HL-60 (cell line): ENCODE measurements around the gene SSH2.

Source experiments
- DNase-seq, 2 experiments: peaks; one replicate each; pipeline ENCODE4 v3.0.0-alpha.2; 2010 to 2020; ENCODE audit warnings: low read depth in 1 of 2, low spot score in 1 of 2
- H3K27ac ChIP-seq: fragments of 250-450 bp; sonication (Bioruptor Pico); replicated peaks from 2 replicates; pipeline ENCODE4 v1.5.1; 2020; ENCODE audit warnings: mild to moderate bottlenecking, moderate library complexity
- H3K27me3 ChIP-seq: fragments of 250-450 bp; sonication (Bioruptor Pico); 2 replicates; pipeline ENCODE4 v1.5.1; 2021; ENCODE audit warnings: mild to moderate bottlenecking, moderate library complexity; ENCODE audit not compliant: insufficient read depth, poor library complexity, severe bottlenecking
- H3K4me3 ChIP-seq: replicated peaks from 2 replicates; pipeline ENCODE4 v1.5.1; 2011; ENCODE audit warnings: mild to moderate bottlenecking, control low read depth, low read length; ENCODE audit not compliant: insufficient read depth
- GABPA ChIP-seq: IDR thresholded peaks from 2 replicates; pipeline ENCODE4 v1.6.1; 2012; ENCODE audit warnings: low read depth
- POLR2AphosphoS5 ChIP-seq: IDR thresholded peaks from 2 replicates; pipeline ENCODE4 v1.6.1; 2012; ENCODE audit warnings: low read depth
- SPI1 ChIP-seq: IDR thresholded peaks from 2 replicates; pipeline ENCODE4 v1.6.1; 2012; ENCODE audit warnings: low read depth, mild to moderate bottlenecking, borderline replicate concordance
- TF ChIP-seq, protein P1 (sequence below): IDR thresholded peaks from 2 replicates; pipeline ENCODE4 v1.6.1; 2012; ENCODE audit warnings: low read depth; ENCODE audit not compliant: insufficient replicate concordance
- TF ChIP-seq, protein P2 (sequence below): IDR thresholded peaks from one replicate; pipeline ENCODE4 v1.5.1; 2011; ENCODE audit warnings: low read length, control low read depth, inconsistent platforms; ENCODE audit not compliant: insufficient read depth

SSH2 gene

DNA sequence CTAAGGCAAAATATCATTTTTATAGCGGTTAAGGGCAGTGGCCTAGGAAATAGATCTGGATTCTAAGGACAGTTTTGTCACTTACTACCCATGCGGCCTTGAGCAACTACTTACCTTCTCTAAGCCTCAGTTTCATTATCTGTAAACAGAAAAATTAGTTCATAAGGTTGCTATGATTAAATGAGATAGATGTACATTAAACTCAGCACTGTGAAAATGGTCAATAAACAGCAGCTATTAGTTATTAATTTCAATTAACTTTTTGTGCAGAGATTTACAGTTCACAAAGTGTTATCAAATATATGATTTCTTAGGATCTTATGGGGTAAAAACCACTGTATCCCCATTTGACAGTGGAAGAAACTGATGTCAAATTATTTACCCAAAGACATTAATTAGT is 171.8 kb downstream of the SSH2 start:
- no peak overlapping the region; the same call in 1 of the 2 replicates for H3K27ac ChIP-seq
- H3K4me3 ChIP-seq = no peak overlapping the region
- DNase-seq = no peak

DNA sequence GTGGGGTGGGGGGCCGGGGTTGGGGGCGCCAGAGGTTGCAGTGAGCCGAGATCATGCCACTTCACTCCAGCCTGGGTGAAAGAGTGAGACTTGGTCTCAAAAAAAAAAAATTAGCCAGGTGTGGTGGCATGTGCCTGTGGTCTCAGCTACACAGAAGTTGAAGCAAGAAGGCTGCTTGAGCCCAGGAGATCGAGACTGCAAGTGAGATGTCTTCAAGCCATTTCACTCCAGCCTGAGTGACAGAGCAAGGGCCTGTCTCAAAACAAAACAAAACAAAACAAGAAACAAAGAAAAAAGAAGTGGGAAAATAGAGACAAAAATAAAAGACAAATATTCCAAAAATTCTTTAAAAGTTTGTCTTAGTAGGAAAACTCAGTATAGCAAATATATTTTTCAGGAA is 172.2 kb downstream of the SSH2 start:
- Histone ChIP-seq H3K27ac (no peak overlapping the region; the same call in 1 of the 2 replicates), H3K27me3 (no peaks in the 10 kb centered on the region), H3K4me3 (no peak overlapping the region)
- TF ChIP-seq, protein P1, sequence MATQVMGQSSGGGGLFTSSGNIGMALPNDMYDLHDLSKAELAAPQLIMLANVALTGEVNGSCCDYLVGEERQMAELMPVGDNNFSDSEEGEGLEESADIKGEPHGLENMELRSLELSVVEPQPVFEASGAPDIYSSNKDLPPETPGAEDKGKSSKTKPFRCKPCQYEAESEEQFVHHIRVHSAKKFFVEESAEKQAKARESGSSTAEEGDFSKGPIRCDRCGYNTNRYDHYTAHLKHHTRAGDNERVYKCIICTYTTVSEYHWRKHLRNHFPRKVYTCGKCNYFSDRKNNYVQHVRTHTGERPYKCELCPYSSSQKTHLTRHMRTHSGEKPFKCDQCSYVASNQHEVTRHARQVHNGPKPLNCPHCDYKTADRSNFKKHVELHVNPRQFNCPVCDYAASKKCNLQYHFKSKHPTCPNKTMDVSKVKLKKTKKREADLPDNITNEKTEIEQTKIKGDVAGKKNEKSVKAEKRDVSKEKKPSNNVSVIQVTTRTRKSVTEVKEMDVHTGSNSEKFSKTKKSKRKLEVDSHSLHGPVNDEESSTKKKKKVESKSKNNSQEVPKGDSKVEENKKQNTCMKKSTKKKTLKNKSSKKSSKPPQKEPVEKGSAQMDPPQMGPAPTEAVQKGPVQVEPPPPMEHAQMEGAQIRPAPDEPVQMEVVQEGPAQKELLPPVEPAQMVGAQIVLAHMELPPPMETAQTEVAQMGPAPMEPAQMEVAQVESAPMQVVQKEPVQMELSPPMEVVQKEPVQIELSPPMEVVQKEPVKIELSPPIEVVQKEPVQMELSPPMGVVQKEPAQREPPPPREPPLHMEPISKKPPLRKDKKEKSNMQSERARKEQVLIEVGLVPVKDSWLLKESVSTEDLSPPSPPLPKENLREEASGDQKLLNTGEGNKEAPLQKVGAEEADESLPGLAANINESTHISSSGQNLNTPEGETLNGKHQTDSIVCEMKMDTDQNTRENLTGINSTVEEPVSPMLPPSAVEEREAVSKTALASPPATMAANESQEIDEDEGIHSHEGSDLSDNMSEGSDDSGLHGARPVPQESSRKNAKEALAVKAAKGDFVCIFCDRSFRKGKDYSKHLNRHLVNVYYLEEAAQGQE = no peak
- no peak for TF ChIP-seq POLR2AphosphoS5
- no peak for TF ChIP-seq SPI1
- TF ChIP-seq, protein P2, sequence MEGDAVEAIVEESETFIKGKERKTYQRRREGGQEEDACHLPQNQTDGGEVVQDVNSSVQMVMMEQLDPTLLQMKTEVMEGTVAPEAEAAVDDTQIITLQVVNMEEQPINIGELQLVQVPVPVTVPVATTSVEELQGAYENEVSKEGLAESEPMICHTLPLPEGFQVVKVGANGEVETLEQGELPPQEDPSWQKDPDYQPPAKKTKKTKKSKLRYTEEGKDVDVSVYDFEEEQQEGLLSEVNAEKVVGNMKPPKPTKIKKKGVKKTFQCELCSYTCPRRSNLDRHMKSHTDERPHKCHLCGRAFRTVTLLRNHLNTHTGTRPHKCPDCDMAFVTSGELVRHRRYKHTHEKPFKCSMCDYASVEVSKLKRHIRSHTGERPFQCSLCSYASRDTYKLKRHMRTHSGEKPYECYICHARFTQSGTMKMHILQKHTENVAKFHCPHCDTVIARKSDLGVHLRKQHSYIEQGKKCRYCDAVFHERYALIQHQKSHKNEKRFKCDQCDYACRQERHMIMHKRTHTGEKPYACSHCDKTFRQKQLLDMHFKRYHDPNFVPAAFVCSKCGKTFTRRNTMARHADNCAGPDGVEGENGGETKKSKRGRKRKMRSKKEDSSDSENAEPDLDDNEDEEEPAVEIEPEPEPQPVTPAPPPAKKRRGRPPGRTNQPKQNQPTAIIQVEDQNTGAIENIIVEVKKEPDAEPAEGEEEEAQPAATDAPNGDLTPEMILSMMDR = no peak
- TF ChIP-seq GABPA = no peak
- peak in 1 of 2 experiments; percentile 22 for DNase-seq

More for the DNA sequence above, 171.8 kb downstream of the SSH2 start:
- no peaks in the 10 kb centered on the region for H3K27me3 ChIP-seq
- TF ChIP-seq, protein P1 = no peak
- TF ChIP-seq POLR2AphosphoS5 (no peak), SPI1 (no peak), GABPA (no peak)
- TF ChIP-seq, protein P2 = no peak

DNA sequence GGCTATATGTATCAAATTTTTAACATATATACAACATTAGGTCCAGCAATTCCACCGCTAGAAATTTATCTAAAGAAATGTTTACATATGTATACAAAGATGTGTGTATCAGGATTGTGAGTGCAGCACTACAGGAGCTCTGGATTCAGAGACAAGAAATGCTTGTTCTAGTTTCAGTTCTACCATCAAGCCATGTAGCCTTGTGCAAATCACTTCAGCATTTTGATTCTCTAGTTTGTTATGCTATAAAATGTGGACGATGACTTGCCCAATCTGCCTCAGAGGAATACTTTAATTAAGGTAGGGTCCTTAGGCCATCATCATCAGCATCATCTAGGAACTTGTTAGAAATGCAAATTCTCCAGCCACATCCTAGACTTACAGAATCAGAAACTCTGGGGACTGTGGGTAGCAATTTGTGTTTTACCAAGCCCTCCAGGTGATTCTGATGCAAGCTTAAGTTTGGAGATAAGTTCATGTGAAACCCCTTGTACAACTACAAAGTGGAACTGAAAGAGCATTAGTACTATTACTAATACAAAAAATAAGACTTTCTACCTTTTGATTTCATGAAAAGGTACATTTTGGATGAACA is 176.1 kb downstream of the SSH2 start:
- no peak overlapping the region for H3K4me3 ChIP-seq
- H3K27me3 ChIP-seq = no peaks in the 10 kb centered on the region
- DNase-seq = no peak
- no peak overlapping the region for H3K27ac ChIP-seq
- TF ChIP-seq, protein P1 = no peak
